ENCODE data around the gene TASP1.

TASP1 gene

GRCh38 chr20:13348311-13349234 is 290.2 kb downstream of the TASP1 start:
- peak in 1 of 51 donors; percentile 23 for DNase-seq

- DNase-seq: peak in 1 of 51 donors; percentile 12
Measured at GRCh38 chr20:13344671-13345070, 294.1 kb downstream of the TASP1 start.

DNA sequence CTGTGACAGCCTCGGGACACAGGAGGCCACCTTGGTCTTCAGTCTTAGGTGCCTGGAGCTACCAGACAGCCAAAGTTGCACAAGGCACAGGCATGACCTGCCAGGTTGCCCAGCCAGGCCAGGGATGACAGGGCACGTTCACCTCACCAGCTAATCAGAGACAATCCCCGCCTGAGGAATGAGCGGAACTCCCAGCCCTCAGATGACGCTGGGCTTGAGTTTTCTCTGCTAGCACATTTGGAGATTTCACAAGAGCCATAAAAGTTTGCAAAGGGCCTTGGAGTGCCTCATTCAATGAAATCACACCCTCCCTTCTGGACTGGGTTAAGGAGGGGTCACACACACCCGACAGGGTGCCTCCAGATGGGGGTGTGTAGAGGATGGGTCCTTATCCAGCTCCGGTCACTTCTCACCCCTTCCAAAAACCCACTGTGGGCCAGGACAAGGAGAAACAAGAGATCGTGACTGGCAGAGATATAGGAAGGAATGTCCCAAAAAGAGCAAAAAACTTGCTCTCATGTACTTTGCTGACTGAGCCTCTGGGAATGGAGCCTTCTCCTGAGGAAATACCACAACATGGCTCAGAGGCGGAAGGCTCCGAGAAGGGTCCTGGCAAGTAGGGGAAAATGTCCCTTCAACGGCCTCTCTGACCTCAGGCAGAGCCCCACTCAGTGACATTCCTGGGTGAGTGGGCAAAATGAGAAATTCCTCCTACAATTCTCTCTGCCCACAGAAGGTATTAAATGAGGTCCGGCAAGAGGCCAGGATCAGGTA is 296.1 kb downstream of the TASP1 start:
- no peak for DNase-seq

DNA sequence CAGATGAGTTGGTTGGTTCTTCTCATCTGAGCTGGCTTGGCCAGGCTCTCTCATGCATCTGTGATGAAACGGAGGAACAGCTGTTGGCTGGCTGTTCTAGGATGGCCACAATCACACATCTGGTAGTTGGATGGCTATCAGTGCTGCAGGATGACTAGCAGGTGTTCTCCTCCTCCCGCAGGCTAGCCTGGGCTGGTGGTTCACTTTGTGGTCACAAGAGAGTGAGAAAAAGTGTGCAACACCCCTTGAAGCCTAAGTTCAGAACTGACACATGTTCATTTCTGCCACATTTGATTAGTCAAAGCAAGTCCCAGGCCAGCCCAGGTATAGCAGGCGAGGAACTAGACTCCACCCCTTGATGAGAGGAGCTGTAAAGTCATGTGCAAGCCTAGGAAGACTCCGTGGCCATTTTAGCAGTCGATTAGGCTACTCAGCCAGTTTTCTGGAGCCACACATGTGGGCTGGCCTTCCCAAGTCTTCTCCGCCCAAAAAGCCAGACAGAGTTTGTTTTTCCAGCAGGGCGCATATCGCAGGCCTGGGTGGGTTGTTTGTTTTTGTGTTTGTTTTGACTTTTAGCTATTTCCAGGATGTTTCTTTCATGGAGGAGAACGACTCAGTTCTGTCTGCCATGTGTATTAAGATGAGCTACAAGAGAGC is 296.9 kb downstream of the TASP1 start:
- no peak for DNase-seq

DNA sequence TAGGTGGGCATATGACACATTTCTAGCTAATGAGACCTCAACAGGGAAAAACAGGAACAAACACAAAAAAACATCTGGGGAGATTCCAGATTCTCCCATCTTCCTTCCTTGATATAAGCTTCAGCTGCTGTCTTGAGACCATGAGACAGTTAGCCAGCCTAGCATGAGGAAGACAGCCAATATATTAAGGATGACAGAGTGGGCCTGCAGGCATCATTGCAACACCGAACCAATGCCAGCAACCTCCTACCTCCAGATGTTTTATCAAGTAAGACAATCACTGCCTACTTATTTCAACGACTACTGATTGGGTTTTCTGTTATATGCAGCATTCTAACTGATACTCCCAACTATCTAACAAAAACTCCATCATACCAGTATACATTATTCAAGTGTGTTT is 298.6 kb downstream of the TASP1 start:
- no peak for DNase-seq

Measured in hypothalamus (tissue), 51 donors.